ENCODE data around the gene MAST2.
"Not testable (repeated sequence)": the region's sequence is repeated elsewhere in the genome, so short reads cannot be mapped to it uniquely, and the experiment has no call there.

Gene MAST2

DNA sequence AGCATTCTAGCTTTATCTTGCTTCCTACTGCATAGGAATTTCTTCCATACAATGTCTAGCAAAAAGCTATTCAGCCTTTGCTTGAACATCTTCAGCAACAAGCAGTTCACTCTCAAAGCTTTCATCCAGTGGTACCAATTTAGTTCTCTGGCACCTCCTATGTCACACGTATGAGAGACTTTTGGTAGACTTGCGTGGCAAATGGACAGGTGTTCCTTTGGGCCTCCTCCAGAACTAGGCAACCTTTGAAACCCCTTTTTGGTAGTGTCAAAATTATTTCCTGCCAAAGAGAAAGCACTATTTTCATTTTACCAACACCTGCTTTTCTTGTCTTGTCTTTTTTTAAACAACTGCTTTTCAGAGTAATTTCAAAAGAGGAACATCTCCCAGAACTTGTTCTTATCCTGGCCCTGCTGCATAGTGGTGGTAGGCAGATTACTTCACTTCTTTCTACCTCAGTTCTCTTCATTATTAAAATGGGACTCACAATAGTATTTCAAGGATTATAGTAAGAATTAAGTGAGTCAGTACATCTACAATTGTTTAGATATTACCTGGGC, 122.4 kb downstream of the MAST2 start:
- no peak for DNase-seq
- intact Hi-C loops (cut with DNase I): no loop called here

DNA sequence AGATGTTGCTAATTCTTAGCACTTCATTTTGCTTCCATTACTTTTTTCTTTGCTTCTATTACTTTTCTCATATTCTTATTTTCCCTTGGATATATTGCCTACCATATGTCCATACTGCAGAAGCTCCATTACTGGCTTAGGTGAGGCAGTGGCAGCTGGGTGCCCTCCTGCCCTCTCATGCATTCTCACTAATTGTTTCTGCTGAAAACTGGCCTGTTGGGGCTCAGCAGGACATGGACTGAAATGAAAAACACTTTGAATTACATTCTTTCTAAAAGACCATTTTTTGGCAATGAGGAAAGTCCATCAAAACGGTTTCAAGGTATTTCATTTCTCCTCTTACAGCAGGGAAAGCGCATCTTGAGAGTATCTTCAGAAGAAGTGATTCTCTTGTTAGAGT, 122.9 kb downstream of the MAST2 start:
- DNase-seq: no peak
- intact Hi-C loops (cut with DNase I): no loop called here

DNA sequence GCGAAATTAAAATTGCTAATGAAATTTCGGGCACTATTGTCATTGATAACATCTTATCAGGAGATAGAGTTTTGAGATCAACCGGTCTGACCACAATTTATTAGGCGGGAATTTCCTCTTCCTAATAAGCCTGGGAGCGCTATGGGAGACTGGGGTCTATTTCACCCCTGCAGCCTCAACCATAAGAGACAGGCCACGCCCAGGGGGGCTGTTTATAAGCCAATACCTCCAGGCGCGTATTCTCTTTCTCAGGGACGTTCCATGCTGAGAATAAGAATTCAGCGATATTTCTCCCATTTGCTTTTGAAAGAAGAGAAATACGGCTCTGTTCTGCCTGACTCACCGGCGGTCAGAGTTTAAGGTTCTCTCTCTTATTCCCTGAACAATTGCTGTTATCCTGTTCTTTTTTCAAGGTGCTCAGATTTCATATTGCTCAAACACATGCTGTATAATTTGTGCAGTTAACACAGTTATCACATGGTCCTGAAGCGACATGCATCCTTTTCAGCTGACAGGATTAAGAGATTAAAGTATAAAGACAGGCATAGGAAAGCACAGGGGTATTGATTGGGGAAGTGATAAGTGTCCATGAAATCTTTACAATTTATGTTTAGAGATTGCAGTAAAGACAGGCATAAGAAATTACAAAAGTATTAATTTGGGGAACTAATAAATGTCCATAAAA, 124.0 kb downstream of the MAST2 start:
- DNase-seq; intact Hi-C loops (cut with DNase I): not testable (repeated sequence)

DNA sequence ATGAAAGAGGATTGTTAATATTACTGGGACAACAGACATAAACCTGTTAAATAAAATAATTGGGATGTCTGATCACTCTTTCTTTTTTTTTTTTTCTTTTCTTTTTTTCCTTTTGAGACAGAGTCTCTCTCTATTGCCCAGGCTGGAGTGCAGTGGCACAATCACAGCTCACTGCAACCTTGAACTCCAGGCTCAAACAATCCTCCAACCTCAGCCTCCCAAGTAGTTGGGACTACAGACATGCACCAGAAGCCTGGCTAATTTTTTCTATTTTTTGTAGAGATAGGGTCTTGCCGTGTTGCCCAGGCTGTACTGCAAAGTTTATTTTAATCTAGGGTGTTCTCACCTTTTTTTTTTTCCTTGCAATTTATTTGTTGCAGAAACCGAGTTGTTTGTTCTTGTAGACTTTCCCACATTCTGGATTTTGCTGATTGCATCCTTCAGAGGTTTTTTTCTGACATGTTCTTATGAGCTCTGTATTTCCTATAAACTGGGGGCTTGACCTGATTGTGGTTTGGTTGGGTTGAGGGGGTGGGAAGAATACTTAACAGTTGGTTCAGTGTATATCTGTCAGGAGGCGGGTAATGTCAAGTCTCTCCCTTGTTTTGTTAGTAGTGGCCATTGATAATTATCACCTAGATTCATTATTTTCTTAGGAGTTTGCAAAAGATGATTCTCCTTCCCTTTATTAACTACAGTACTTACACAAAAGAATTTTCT, 125.2 kb downstream of the MAST2 start:
- intact Hi-C loops (cut with DNase I): no loop called here

DNA sequence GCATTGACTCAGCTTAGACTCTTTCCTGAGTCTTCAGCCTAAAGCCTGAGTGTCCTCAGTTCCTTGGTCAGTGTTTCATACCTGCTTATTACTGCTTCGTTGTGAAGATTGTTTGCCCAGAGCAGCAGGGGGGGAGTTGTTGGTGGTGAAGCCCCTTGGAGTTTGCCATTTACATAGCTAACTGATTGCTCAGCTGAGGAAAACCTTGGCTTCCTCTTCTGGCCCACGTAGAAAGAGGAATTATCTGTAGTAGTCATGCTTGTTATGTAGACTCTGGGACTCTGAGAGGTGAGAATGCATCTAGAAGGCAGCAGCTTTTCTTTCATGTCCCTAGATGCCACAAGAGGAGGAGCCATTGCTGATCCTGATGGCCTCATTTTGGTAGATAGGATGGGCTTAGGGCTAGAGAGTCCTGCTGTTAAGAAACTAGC, 125.9 kb downstream of the MAST2 start:
- intact Hi-C loops (cut with DNase I): no loop called here
- no peak for DNase-seq

More for the DNA sequence above, 125.2 kb downstream of the MAST2 start:
- no peak for DNase-seq

DNA sequence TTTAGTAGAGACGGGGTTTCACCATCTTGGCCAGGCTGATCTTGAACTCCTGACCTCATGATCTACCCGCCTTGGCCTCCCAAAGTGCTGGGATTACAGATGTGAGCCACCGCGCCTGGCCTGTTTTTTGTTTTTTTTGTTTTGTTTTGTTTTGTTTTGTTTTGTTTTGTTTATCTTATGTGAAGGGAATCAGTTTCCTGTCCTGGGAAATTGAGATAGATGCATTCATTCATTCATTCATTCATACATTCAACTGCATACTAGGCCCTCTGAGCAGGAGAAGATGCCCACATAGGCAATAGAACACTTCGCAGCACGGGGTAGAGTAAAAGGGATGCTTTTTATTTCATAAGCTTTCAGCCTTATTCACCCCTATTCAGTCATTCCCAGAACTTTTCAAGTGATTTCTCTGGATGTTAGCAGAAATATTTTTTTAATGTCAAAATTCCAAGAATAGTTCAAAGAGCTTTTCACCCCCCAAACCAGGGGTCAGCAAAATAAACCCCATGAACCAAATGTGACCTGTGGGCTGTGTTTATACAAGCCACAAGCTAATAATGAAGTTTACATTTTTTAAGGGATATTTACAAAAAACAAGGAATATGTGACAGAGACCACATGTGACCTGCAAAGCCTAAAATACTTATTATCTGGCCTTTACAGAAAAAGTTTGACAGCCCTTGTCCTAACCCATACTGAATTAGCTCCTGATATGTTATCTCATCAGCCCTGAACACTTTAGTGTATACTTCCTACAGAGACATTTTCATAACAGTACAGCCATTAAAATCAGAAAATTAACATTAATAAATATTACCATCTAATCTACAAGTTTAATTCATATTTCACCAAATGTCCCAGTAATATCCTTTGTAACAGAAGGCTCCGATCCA, 127.1 kb downstream of the MAST2 start:
- intact Hi-C loops (cut with DNase I): no loop called here
- no peak for DNase-seq

DNA sequence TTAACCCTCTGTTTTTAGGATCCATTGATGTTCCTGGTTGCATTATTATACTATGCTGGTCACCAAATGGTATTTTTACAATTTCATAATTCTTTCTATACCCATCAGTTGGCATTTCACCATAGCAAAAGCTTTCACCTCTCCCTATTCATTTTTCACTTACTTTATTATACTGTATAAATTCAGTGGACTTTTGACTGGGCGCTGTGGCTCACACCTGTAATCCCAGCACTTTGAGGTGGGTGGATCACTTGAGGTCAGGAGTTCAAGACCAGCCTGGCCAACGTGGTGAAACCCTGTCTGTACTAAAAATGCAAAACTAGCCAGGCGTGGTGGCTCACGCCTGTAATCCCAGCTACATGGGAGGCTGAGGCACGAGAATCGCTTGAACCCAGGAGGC, 128.8 kb downstream of the MAST2 start:
- intact Hi-C loops (cut with DNase I); DNase-seq: not testable (repeated sequence)

DNA sequence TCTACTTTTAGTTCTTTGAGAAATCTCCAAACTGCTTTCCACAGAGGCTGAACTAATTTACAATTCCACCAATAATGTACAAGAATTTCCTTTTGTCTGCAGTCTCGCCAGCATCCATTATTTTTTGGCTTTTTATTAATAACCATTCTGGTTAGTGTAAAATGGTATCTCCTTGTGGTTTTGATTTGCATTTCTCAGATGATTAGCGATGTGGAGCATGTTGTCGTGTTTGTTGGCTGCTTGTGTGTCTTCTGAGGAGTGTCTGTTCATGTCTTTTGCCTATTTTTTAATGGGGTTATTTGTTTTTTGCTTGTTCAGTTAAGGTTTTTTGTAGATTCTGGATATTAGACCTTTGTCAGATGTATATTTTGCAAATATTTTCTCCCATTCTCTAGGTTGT, 131.5 kb downstream of the MAST2 start:
- DNase-seq: no peak
- intact Hi-C loops (cut with DNase I): no loop called here

DNA sequence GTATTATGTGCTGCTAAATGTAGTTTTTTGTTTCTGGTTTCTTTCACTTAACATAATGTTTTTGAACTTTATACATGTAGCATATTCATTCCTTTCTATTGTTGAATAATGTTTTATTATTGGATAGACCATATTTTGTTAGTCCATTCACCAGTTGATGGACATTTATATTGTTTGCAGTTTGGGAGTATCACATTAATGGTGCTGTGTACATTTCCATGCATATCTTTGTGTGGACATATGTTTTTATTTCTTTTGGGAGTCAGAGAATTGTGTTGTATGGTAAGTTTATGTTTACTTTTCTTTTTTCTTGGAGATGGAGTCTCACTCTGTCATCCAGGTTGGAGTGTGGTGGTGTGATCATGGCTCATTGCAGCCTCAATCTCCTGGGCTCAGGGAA, 134.6 kb downstream of the MAST2 start:
- no peak for DNase-seq
- intact Hi-C loops (cut with DNase I): no loop called here

DNA sequence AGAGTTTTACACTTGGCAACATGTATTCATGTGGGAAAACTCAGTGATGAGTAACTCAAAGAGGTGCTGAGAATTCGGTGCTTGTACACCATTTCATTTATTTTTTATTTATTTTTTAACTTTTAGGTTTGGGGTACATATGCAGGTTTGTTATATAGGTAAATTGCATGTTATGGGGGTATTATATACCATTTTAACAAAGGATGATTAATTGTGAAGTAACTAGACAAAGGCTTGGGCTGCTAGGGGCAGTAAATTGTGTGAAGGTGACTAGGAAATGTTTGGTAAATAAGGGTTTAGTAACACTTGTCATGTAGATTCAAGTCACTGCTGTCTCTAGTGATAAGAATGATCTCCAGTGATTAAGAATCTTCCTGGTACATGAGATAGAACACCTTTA, 139.0 kb downstream of the MAST2 start:
- intact Hi-C loops (cut with DNase I): no loop called here
- DNase-seq: no peak

DNA sequence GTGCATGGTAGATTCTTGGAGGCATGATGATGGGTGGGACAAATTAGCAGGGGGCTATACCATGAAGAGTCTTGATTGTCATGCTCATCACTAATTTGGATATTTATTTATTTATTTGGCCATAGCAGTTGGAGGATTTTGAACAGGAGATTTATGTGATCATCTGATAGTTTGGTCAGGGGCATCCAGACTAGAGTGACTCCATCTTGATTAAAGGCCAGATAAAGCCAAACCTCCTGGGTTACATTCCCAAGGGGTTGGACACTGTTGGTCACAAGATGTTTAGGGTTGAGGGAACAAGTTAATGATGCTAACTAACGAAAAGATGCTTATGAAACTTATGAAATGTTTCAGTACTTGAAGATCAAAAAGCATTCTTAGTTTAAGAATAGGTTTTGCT, 139.8 kb downstream of the MAST2 start:
- intact Hi-C loops (cut with DNase I): no loop called here
- no peak for DNase-seq

DNA sequence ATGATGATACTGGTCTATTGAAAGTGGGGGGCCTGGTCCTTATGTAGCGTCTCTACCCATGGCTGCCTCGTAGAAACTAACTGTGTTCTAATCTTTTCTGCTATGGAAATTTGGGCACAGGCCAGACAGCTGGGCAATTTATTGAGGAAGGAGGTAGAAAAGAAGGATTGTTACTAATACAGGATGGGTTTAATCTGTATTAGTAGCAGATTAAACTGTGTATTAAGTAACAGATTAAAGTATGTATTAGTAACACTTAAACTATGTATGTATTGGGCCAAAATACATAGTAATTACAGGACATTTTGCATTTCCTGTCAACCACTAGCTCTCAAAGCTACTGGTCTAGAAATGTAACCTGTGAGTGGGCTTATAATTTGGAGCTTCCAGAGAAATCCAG, 142.0 kb downstream of the MAST2 start:
- DNase-seq: no peak
- intact Hi-C loops (cut with DNase I): no loop called here

DNA sequence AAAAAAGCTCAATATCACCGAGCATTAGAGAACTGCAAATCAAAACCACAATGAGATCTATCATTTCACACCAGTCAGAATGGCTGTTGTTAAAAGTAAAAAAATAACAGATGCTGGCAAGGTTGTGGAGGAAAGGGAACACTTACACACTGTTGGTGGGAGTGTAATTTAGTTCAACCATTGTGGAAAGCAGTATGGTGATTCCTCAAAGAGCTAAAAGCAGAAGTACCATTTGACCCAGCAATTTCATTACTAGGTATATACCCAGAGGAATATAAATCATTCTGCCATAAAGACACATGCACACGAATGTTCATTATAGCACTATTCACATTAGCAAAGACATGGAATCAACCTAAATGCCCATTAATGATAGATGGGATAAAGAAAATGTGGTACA, 146.1 kb downstream of the MAST2 start:
- DNase-seq; intact Hi-C loops (cut with DNase I): not testable (repeated sequence)

DNA sequence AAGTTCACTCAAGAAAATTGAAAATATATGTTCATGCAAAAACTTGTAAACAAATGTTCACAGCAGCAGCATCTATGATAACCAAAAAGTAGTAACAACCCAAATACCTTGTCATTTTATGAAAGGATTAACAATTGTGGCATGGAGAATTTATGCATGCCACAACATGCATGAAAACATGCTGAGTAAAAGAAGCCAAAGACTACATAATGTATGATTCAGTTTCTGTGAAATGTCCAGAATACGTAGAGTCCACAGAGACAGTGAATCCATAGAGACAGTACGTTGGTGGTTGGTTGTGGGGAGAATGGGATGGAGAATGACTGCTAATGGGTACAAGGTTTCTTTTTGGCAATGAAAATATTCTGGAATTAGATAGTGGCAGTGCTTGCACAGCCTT, 148.7 kb downstream of the MAST2 start:
- DNase-seq: no peak
- intact Hi-C loops (cut with DNase I): no loop called here

DNA sequence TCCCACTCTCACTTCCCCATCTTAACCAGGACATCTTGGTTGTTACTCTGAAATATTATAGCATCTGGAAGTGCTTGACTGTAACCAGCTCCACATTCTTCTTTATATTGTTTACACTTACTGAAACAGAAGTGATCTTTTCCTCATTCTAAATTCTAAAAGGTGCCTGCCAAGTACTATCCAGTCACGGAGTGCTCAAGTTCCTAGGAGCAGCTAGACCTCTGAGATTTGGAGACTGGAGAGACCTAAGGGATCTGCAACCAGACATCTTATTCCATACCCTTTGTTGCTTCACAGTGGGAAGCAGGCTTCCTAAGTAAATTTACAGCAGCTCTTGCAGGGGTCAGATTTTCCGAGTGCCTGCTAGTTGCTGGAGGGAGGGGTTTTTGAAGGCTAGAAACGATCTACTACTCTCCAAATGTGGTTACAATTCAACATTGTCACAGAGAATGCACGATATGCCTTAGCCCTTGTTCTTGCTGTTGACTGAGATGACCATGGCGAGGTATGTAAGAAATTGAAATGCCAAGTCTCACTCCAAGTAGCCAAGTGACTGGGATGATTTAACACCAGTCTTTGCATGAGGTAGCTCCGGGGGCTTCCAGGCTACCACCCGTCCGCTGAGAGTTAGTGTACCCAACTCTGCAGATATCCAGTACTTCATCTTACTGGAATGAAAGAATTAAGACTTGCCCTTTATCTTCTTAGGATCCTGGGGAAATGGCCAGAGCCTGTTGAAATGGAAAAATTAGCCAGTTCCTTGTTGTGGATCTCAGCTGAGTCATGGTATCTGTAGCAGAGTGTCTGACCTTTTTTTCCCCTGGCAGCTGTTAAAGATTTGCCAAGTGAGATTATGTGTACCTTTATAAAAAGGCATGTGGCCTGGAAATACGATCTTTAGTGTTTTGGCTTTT, 150.8 kb downstream of the MAST2 start:
- intact Hi-C loops (cut with DNase I): no loop called here
- DNase-seq: no peak

DNA sequence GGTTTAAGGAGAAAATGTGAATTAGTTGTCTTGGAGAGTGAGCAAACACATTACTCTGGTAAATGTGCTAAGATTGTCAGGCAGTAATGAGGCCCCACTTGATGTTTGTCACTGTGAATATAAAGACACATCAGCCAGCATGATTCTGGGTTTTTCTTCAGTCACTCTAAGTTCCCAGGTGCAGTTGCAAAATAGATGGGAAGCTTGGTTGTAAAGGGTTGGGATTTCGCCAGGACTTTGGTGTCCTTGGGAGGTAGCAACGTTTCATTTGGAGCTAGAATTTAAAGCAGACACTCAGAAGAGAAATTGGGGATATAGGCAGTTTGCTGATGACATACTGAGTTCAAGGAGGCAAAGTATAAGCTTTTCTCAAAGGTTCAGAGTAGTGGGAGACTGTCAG, 154.3 kb downstream of the MAST2 start:
- no peak for DNase-seq
- intact Hi-C loops (cut with DNase I): no loop called here

DNA sequence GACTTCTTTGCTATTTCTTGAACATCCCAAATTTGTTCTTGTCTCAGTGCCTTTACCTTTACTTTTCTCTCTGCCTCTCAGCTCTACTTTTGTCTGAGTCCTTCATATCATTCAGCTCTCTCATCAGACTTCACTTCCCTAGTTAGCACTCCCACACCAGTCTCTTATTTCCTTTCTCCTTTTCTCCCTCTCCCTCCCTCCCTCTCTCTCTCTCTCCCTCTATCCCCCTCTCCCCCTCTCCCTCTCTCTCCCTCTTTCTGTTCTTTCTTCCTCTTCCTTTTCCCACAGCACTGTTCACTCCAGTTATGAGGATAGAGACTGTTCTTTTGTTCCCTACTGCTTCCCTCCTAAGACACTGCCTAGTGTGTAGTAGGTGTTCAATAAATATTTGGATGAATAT, 154.9 kb downstream of the MAST2 start:
- no peak for DNase-seq
- intact Hi-C loops (cut with DNase I): no loop called here

DNA sequence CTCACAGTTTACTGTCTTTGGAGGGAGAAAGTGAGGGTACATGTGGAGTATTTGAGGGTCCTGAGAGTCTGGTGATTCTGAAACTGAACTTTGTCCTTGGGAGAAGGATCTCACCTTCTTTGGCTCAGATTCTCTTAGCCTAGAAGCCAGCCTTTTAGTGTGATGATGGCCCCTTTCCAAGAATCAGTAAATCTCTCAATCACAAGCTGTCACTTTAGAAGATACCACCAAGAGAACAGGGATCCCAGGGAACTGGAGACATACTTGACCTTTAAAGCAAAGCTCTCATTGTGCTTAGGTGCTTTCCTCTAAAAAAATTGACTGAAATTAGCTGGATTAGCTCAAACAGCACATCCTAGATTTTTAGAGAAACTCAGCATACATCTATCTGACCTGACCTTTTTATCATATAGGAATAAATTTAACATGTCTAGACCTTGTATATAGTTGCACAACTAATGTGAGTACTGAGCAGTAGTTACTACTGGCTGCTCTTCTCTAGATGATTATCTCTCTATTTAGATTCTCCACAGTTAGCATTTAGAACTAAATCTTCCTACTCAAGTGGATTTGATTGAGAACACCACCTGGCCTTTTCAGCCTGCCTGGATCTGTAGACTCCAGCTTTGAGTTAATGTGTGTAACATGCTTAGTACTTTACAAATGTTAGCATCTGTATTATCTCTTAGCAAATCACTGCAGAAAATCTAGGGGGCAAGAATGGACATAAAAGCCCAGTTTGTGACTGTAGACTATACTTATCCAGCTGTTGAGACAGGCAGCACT, 157.7 kb downstream of the MAST2 start:
- DNase-seq: no peak
- intact Hi-C loops (cut with DNase I): no loop called here
